NB4 (cell line): Measurements from ENCODE around the gene SKAP1.

Source experiments
- POLR2A ChIP-seq: IDR thresholded peaks from 2 replicates; pipeline ENCODE4 v1.6.1; 2011; ENCODE audit warnings: mild to moderate bottlenecking; ENCODE audit not compliant: insufficient read length; ENCODE audit errors: extremely low read depth
- TF ChIP-seq, protein P1 (sequence below): IDR thresholded peaks from one replicate; pipeline ENCODE4 v1.5.1; 2012; ENCODE audit warnings: low read depth, low read length
- TF ChIP-seq, protein P2 (sequence below): IDR thresholded peaks from 2 replicates; pipeline ENCODE4 v1.6.1; 2011; ENCODE audit warnings: low read depth, low read length

DNA sequence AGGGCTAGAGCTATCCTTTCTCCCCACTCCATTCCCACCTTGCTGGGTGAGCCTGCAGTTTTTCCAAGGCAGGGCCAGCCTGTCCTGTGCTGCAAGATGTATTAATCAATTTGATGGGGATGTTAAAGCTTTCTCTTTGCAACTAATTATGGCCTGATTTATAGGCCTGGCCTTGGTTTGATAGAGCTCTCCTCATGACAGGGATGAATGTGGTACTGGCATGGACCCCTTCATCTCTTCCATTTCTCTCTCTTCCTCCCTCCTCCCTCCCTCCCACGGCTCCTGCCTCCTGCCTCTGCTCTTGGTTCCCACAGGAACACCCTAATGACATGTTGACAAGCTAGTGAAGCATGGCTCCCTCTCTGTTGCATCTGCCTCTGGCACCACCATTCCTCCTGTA is 47.2 kb upstream of the SKAP1 start:
- TF ChIP-seq, protein P1, sequence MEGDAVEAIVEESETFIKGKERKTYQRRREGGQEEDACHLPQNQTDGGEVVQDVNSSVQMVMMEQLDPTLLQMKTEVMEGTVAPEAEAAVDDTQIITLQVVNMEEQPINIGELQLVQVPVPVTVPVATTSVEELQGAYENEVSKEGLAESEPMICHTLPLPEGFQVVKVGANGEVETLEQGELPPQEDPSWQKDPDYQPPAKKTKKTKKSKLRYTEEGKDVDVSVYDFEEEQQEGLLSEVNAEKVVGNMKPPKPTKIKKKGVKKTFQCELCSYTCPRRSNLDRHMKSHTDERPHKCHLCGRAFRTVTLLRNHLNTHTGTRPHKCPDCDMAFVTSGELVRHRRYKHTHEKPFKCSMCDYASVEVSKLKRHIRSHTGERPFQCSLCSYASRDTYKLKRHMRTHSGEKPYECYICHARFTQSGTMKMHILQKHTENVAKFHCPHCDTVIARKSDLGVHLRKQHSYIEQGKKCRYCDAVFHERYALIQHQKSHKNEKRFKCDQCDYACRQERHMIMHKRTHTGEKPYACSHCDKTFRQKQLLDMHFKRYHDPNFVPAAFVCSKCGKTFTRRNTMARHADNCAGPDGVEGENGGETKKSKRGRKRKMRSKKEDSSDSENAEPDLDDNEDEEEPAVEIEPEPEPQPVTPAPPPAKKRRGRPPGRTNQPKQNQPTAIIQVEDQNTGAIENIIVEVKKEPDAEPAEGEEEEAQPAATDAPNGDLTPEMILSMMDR: no peak
- no peak for TF ChIP-seq POLR2A
- TF ChIP-seq, protein P2, sequence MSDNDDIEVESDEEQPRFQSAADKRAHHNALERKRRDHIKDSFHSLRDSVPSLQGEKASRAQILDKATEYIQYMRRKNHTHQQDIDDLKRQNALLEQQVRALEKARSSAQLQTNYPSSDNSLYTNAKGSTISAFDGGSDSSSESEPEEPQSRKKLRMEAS: no peak
